ENCODE data around the gene ZNF654. TPM values are rescaled to one million over a fixed set of nuclear protein-coding genes. Genes with fewer than 3 reads are reported as not detected.

ZNF654 gene
- total RNA-seq, 4 donors from 2014 or later, result 11.8 to 17.9 (median 16.0) TPM

GRCh38 chr3:88082854-88083253 lies 23.8 kb downstream of the ZNF654 start:
- intact Hi-C loops (cut with DNase I), result no loop called here
- Histone ChIP-seq H3K4me3 (no peak overlapping the region), H3K4me1 (peaks cover 6 to 17% (median 13%) of the 10 kb centered on the region in 4 donors), H3K27me3 (no peaks in the 10 kb centered on the region), H3K27ac (replicated peaks in 1 of 4) (no peak overlapping the region), H3K9me3 (no peaks in the 10 kb centered on the region), H3K36me3 (peaks cover 0 to 15% (median 7%) of the 10 kb centered on the region in 4 donors)
- TF ChIP-seq EP300 (IDR thresholded peaks at IDR 0.05), result no peak
- TF ChIP-seq CTCF (IDR thresholded peaks at IDR 0.05), result no peak
- TF ChIP-seq POLR2A (IDR thresholded peaks at IDR 0.05; ENCODE audit: low read depth), result no peak
- no peak for TF ChIP-seq POLR2AphosphoS5 (IDR thresholded peaks at IDR 0.05)
- DNase-seq (ENCODE audit: extremely low spot score), result no peak
- WGBS, result 92% methylated on average over 2 of the region's 2 CpGs

GRCh38 chr3:88084097-88084501 lies 25.0 kb downstream of the ZNF654 start:
- intact Hi-C loops (cut with DNase I), result no loop called here
- 93% methylated on average over 2 of the region's 2 CpGs for WGBS
- DNase-seq (ENCODE audit: extremely low spot score), result no peak

GRCh38 chr3:88090681-88091080 lies 31.6 kb downstream of the ZNF654 start:
- 72% methylated on average over 4 of the region's 4 CpGs for WGBS
- TF ChIP-seq CTCF (IDR thresholded peaks at IDR 0.05) (no peak), POLR2A (IDR thresholded peaks at IDR 0.05; ENCODE audit: low read depth) (no peak), POLR2AphosphoS5 (IDR thresholded peaks at IDR 0.05) (no peak), EP300 (IDR thresholded peaks at IDR 0.05) (no peak)
- intact Hi-C loops (cut with DNase I), result no loop called here
- H3K4me1 ChIP-seq, result peaks cover 0 to 2% (median 0%) of the 10 kb centered on the region in 4 donors
- no peaks in the 10 kb centered on the region for H3K27me3 ChIP-seq
- no peak overlapping the region for H3K27ac ChIP-seq (replicated peaks in 1 of 4)
- H3K9me3 ChIP-seq, result no peaks in the 10 kb centered on the region
- no peak overlapping the region for H3K4me3 ChIP-seq
- H3K36me3 ChIP-seq, result peaks cover 0 to 34% (median 7%) of the 10 kb centered on the region in 4 donors
- DNase-seq (ENCODE audit: extremely low spot score), result no peak

More at GRCh38 chr3:88084097-88084501, 25.0 kb downstream of the ZNF654 start:
- Histone ChIP-seq H3K4me1 (peaks cover 6 to 14% (median 11%) of the 10 kb centered on the region in 4 donors), H3K27ac (replicated peaks in 1 of 4) (no peak overlapping the region), H3K4me3 (no peak overlapping the region), H3K27me3 (no peaks in the 10 kb centered on the region), H3K9me3 (no peaks in the 10 kb centered on the region), H3K36me3 (peaks cover 0 to 26% (median 7%) of the 10 kb centered on the region in 4 donors)
- TF ChIP-seq POLR2A (IDR thresholded peaks at IDR 0.05; ENCODE audit: low read depth) (no peak), EP300 (IDR thresholded peaks at IDR 0.05) (no peak), POLR2AphosphoS5 (IDR thresholded peaks at IDR 0.05) (no peak), CTCF (IDR thresholded peaks at IDR 0.05) (no peak)

- TF ChIP-seq POLR2AphosphoS5 (IDR thresholded peaks at IDR 0.05) (no peak), CTCF (IDR thresholded peaks at IDR 0.05) (no peak), EP300 (IDR thresholded peaks at IDR 0.05) (no peak), POLR2A (IDR thresholded peaks at IDR 0.05; ENCODE audit: low read depth) (no peak)
- H3K4me1 ChIP-seq, result peaks cover 0 to 2% (median 0%) of the 10 kb centered on the region in 4 donors
- H3K4me3 ChIP-seq, result no peak overlapping the region
- no peaks in the 10 kb centered on the region for H3K27me3 ChIP-seq
- H3K27ac ChIP-seq (replicated peaks in 1 of 4), result no peak overlapping the region
- peaks cover 0 to 25% (median 1%) of the 10 kb centered on the region in 4 donors for H3K36me3 ChIP-seq
- intact Hi-C loops (cut with DNase I), result no loop called here
- no peak for DNase-seq (ENCODE audit: extremely low spot score)
- no peaks in the 10 kb centered on the region for H3K9me3 ChIP-seq
Measured at GRCh38 chr3:88092270-88092669, 33.2 kb downstream of the ZNF654 start.

GRCh38 chr3:88093266-88093665 lies 34.2 kb downstream of the ZNF654 start:
- 100% methylated on average over 1 of the region's 1 CpG for WGBS
- no peak overlapping the region for H3K4me3 ChIP-seq
- intact Hi-C loops (cut with DNase I), result no loop called here
- peaks cover 0 to 2% (median 0%) of the 10 kb centered on the region in 4 donors for H3K4me1 ChIP-seq
- no peaks in the 10 kb centered on the region for H3K27me3 ChIP-seq
- no peak overlapping the region for H3K27ac ChIP-seq (replicated peaks in 1 of 4)
- peaks cover 0 to 16% (median 0%) of the 10 kb centered on the region in 4 donors for H3K36me3 ChIP-seq
- no peaks in the 10 kb centered on the region for H3K9me3 ChIP-seq
- no peak for DNase-seq (ENCODE audit: extremely low spot score)
- no peak for TF ChIP-seq CTCF (IDR thresholded peaks at IDR 0.05)
- no peak for TF ChIP-seq POLR2A (IDR thresholded peaks at IDR 0.05; ENCODE audit: low read depth)
- TF ChIP-seq EP300 (IDR thresholded peaks at IDR 0.05), result no peak
- no peak for TF ChIP-seq POLR2AphosphoS5 (IDR thresholded peaks at IDR 0.05)

Measured in esophagus muscularis mucosa (tissue), 4 donors.